ENCODE data around the gene ARPC1B.
"Not testable (repeated sequence)": the region's sequence is repeated elsewhere in the genome, so short reads cannot be mapped to it uniquely, and the experiment has no call there.

Gene ARPC1B

DNA sequence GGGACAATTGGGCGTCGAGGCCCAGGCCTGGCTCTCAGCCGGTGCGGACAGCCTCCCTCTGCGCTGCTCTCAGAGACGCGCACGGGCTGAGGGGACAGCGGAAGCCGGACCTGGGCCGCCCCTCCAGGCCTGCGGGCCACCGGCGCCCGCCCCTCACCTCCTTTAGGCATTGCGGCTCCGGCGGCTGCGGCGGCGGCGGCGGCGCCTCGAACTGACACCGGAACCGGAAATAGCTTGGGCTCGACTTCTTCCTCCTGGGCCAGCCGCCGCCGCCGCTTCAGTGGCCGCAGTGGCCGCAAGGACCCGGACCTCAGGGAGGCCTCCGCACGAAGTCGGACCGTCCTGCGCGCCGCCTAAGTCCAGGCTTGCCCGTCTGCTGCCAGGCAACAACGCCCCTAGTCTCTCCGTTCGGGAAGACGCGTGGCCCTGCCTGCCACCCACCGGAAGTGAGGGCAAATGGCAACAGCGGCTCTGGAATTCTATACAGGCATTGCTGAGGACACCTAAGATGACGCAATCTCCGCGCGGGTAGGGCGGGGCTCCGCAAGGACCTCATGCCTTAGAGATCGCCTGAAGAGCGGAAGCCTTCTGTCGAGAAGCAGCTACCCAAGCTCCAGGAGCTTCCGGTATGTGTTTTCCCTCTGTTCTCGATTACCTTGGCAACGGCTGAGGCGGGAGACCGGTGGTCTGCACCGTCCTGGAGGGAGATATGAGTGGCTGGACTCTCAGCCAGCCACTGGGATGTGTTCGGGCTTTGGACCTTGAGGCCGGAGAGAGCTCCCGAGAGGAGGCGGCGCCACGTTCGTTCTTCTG is 34.1 kb downstream of the ARPC1B start, which contains the start of the genes BUD31 and PDAP1:
BUD31 (plus strand) TSS at position 591 of the 813 bp plus-strand sequence. CDS start 2,124 bp downstream, outside the sequence.
PDAP1 (minus strand) TSS at position 219 of the 813 bp plus-strand sequence; CDS start at position 170, 49 bp downstream.
- peaks cover 10% of the 10 kb centered on the region for H3K4me1 ChIP-seq (ENCODE audit: control insufficient read depth, insufficient read depth, low read length)
- peak within 1 kb of the TSS; percentile 100 for H3K4me3 ChIP-seq (ENCODE audit: low read depth, low read length)
- peaks cover 35% of the 10 kb centered on the region for H3K36me3 ChIP-seq (ENCODE audit: control insufficient read depth, insufficient read depth, low read length)
- H3K9me3 ChIP-seq (ENCODE audit: control insufficient read depth, insufficient read depth, low read length): no peaks in the 10 kb centered on the region
- peak within 1 kb of the TSS; percentile 98 for H3K9ac ChIP-seq (ENCODE audit: low read depth, low read length)
- H3K27me3 ChIP-seq (ENCODE audit: control insufficient read depth, insufficient read depth, low read length): no peaks in the 10 kb centered on the region

DNA sequence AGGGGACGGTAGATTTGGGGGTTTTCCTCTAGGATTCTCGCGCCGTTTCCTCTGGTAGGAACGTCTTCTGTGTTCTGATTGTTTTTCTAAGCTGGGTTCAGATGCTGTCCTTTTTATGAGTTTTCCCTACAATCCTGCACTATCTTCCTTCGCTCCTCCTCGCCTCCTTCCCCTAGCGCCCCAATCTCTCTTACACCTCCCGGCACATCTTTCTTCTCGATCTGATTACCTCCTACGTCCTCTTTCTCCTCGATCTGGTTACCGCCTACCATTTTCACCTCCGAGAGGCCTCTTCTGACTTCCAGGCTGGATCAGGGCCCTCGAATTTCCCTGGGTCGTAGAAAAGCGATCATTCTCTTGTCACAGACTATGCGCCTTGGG is 34.7 kb downstream of the ARPC1B start:
- Histone ChIP-seq H3K9me3 (ENCODE audit: control insufficient read depth, insufficient read depth, low read length) (no peaks in the 10 kb centered on the region), H3K27me3 (ENCODE audit: control insufficient read depth, insufficient read depth, low read length) (no peaks in the 10 kb centered on the region), H3K9ac (ENCODE audit: low read depth, low read length) (peak overlapping the region; percentile 98), H3K4me1 (ENCODE audit: control insufficient read depth, insufficient read depth, low read length) (peaks cover 10% of the 10 kb centered on the region), H3K36me3 (ENCODE audit: control insufficient read depth, insufficient read depth, low read length) (peaks cover 29% of the 10 kb centered on the region), H3K4me3 (ENCODE audit: low read depth, low read length) (peak overlapping the region; percentile 100)

DNA sequence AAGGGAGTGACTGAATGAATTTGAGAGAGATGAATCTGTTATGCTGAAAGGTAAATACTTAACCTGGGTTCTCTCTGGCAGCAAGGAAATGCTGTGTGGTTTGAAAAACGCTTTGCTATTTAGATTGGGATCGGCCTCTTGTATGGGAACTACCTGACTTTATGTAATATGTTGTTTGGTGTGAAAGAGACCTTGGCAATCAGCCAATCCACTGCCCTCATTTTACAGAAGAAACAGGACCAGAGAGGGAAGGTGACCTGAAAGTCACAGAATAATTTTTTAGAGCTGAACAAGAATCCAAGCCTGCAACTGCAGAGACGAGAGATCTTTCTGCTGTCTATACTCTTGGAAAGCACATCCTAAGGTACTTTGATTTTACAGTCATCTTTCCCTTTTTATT is 35.3 kb downstream of the ARPC1B start:
- H3K9ac ChIP-seq (ENCODE audit: low read depth, low read length): peak overlapping the region; percentile 98
- H3K4me3 ChIP-seq (ENCODE audit: low read depth, low read length): peak overlapping the region; percentile 100
- H3K4me1 ChIP-seq (ENCODE audit: control insufficient read depth, insufficient read depth, low read length): peaks cover 10% of the 10 kb centered on the region
- no peaks in the 10 kb centered on the region for H3K9me3 ChIP-seq (ENCODE audit: control insufficient read depth, insufficient read depth, low read length)
- no peaks in the 10 kb centered on the region for H3K27me3 ChIP-seq (ENCODE audit: control insufficient read depth, insufficient read depth, low read length)
- H3K36me3 ChIP-seq (ENCODE audit: control insufficient read depth, insufficient read depth, low read length): peaks cover 24% of the 10 kb centered on the region

DNA sequence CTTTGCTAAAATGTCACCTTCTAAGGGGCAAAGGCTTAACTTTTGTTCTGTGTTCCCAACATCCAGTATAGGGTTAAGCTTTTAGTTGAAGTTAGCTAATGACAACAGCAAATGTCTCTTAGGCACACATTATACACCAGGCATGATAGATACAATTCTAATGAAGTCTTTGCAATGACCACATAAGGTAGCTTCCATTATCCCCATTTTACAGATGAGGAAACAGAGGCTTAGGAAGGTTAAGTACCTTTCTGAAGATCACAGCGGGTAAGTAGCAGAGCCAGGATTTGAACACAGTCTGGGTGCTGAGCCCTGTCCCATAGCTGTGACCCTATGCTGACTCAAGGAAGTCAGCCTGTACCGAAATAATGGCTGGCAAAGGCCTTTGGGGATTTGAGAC is 36.1 kb downstream of the ARPC1B start:
- Histone ChIP-seq H3K9me3 (ENCODE audit: control insufficient read depth, insufficient read depth, low read length) (no peaks in the 10 kb centered on the region), H3K4me3 (ENCODE audit: low read depth, low read length) (no peak overlapping the region), H3K36me3 (ENCODE audit: control insufficient read depth, insufficient read depth, low read length) (peaks cover 23% of the 10 kb centered on the region), H3K27me3 (ENCODE audit: control insufficient read depth, insufficient read depth, low read length) (no peaks in the 10 kb centered on the region), H3K9ac (ENCODE audit: low read depth, low read length) (no peak overlapping the region), H3K4me1 (ENCODE audit: control insufficient read depth, insufficient read depth, low read length) (peaks cover 10% of the 10 kb centered on the region)

DNA sequence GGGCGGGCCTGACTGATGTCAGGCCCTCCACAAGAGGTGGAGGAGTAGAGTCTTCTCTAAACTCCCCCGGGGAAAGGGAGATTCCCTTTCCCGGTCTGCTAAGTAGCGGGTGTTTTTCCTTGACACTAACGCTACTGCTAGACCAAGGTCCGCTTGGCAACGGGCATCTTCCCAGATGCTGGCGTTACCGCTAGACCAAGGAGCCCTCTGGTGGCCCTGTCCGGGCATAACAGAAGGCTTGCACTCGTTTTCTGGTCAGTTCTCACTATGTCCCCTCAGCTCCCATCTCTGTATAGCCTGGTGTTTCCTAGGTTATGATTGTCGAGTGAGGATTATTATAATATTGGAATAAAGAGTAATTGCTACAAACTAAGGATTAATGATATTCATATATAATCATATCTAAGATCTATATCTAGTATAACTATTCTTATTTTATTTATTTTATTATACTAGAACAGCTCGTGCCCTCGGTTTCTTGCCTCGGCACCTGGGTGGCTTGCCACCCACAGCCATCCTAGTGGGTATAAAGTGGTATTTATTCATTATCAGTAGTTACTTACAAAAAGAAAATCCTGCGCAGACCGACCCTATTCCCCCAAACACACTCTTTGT is 41.1 kb downstream of the ARPC1B start:
- not testable (repeated sequence) for H3K27me3 ChIP-seq (ENCODE audit: control insufficient read depth, insufficient read depth, low read length); H3K4me3 ChIP-seq (ENCODE audit: low read depth, low read length); H3K4me1 ChIP-seq (ENCODE audit: control insufficient read depth, insufficient read depth, low read length); H3K9ac ChIP-seq (ENCODE audit: low read depth, low read length); H3K9me3 ChIP-seq (ENCODE audit: control insufficient read depth, insufficient read depth, low read length)
- peaks cover 54% of the 10 kb centered on the region for H3K36me3 ChIP-seq (ENCODE audit: control insufficient read depth, insufficient read depth, low read length)

DNA sequence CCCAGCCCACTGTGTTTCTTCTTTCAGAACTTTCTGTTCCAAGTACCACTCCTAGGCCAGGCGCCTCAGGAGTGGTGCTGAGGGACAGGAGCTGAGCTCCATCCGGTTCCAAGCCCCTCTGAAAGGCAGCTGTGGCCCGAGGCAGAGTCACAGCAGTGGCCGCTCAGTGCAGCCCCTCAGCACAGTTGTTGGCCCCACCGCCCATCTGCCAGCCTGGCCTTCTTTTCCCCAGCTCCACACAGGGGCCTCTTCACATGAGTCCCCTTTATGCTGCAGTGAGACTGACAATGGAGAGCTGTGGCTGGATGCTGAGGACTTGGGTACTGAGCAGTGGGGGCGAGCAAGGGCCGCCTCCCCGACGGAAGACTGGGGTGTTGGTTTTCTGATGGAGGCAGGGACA is 43.7 kb downstream of the ARPC1B start:
- H3K4me1 ChIP-seq (ENCODE audit: control insufficient read depth, insufficient read depth, low read length): peaks cover 5% of the 10 kb centered on the region
- H3K9ac ChIP-seq (ENCODE audit: low read depth, low read length): no peak overlapping the region
- H3K9me3 ChIP-seq (ENCODE audit: control insufficient read depth, insufficient read depth, low read length): no peaks in the 10 kb centered on the region
- H3K36me3 ChIP-seq (ENCODE audit: control insufficient read depth, insufficient read depth, low read length): peaks cover 57% of the 10 kb centered on the region
- H3K4me3 ChIP-seq (ENCODE audit: low read depth, low read length): no peak overlapping the region
- H3K27me3 ChIP-seq (ENCODE audit: control insufficient read depth, insufficient read depth, low read length): no peaks in the 10 kb centered on the region

DNA sequence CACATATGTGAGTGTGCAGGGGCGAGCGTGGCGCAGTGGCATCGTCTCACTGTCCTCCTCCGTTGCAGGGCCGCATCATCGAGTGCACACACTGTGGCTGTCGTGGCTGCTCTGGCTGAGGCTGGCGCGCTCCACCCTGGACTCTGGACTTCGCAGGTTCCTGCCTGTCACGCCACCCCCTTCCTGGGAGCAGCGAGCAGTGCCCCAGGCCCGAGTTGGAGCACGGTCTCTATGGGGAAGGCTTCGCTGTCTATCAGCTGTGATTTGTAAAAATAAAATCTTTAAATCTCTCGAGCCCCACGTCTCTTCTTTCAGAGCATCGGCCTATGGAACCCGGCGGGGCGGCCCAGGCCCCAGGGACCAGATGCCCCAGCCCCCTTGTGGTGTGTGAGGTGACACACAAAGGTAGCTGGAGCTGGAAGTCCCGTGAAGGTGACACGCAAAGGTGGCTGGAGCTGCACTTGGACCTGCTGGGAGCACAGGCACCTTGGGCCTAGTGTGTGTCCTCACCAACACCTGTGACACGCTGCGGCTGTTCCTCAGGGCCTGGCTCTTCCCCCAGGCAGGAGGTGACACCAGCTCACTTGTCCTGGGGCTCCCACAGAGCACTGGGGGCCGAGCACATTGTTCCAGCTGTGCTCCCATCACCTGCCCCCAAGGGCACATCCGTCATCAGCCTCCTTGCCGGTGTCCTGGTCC is 44.9 kb downstream of the ARPC1B start:
- Histone ChIP-seq H3K4me3 (ENCODE audit: low read depth, low read length) (no peak overlapping the region), H3K36me3 (ENCODE audit: control insufficient read depth, insufficient read depth, low read length) (peaks cover 64% of the 10 kb centered on the region), H3K9me3 (ENCODE audit: control insufficient read depth, insufficient read depth, low read length) (no peaks in the 10 kb centered on the region), H3K27me3 (ENCODE audit: control insufficient read depth, insufficient read depth, low read length) (no peaks in the 10 kb centered on the region), H3K9ac (ENCODE audit: low read depth, low read length) (no peak overlapping the region), H3K4me1 (ENCODE audit: control insufficient read depth, insufficient read depth, low read length) (peaks cover 5% of the 10 kb centered on the region)

DNA sequence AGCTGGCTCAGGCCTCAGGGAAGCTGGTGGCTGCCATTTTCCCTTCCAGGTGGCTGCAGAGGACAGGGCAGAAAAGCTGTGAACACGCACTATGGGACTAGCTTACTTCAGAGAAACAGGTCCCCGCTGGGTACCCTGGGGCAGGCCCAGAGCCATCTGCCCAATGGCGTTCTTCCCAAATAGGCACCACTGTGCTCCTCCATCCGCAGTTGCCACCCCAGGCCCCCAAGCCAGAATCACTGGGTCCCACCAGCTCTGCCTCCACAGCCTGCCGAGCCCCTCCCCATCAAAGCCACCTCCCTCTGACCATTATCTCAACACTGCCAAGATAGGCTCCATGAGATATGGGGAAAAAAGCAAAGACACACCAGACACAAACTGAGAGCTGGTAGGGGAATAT is 45.7 kb downstream of the ARPC1B start:
- Histone ChIP-seq H3K36me3 (ENCODE audit: control insufficient read depth, insufficient read depth, low read length) (peaks cover 70% of the 10 kb centered on the region), H3K9ac (ENCODE audit: low read depth, low read length) (no peak overlapping the region), H3K9me3 (ENCODE audit: control insufficient read depth, insufficient read depth, low read length) (no peaks in the 10 kb centered on the region), H3K4me1 (ENCODE audit: control insufficient read depth, insufficient read depth, low read length) (peaks cover 5% of the 10 kb centered on the region), H3K4me3 (ENCODE audit: low read depth, low read length) (no peak overlapping the region), H3K27me3 (ENCODE audit: control insufficient read depth, insufficient read depth, low read length) (no peaks in the 10 kb centered on the region)

DNA sequence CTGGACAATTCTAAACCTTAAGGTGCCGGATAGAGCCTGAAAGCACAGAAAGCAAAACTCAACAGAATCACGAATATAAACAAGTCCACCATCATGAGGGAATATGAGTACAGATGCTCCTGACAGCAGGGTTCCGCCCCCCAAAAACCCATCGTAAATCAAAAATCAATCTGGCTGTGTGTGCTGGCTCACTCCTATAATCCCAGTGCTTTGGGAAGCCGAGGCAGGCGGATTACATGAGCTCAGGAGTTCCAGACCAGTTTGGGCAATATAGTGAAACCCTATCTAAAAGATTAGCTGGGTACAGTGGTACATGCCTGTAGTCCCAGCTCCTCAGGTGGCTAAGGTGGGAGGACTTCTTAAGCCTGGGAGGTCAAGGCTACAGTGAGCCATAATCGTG is 46.5 kb downstream of the ARPC1B start:
- H3K9me3 ChIP-seq (ENCODE audit: control insufficient read depth, insufficient read depth, low read length): no peaks in the 10 kb centered on the region
- no peaks in the 10 kb centered on the region for H3K27me3 ChIP-seq (ENCODE audit: control insufficient read depth, insufficient read depth, low read length)
- peaks cover 5% of the 10 kb centered on the region for H3K4me1 ChIP-seq (ENCODE audit: control insufficient read depth, insufficient read depth, low read length)
- no peak overlapping the region for H3K9ac ChIP-seq (ENCODE audit: low read depth, low read length)
- H3K36me3 ChIP-seq (ENCODE audit: control insufficient read depth, insufficient read depth, low read length): peaks cover 72% of the 10 kb centered on the region
- H3K4me3 ChIP-seq (ENCODE audit: low read depth, low read length): no peak overlapping the region

DNA sequence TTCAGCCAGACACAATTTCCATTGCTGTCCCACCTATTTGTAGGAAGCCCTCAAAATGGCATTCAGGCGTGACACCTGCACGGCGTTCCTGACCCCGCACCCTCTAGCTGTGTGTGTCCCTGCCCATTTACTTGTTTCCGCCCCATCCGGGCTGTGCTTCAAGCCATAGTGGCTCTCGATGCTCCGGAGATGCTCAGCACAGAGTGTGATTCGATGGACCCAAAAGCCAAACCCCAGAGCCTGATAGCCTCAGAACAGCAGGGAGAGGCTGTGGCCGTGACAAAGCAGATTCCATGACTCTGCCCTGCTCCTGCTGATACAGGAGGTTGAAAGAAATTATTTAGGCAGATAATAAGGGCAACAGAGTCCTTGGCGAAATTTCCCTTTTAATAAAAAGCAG is 47.7 kb downstream of the ARPC1B start:
- peaks cover 63% of the 10 kb centered on the region for H3K36me3 ChIP-seq (ENCODE audit: control insufficient read depth, insufficient read depth, low read length)
- no peaks in the 10 kb centered on the region for H3K9me3 ChIP-seq (ENCODE audit: control insufficient read depth, insufficient read depth, low read length)
- no peak overlapping the region for H3K9ac ChIP-seq (ENCODE audit: low read depth, low read length)
- no peak overlapping the region for H3K4me3 ChIP-seq (ENCODE audit: low read depth, low read length)
- no peaks in the 10 kb centered on the region for H3K27me3 ChIP-seq (ENCODE audit: control insufficient read depth, insufficient read depth, low read length)
- peaks cover 5% of the 10 kb centered on the region for H3K4me1 ChIP-seq (ENCODE audit: control insufficient read depth, insufficient read depth, low read length)

DNA sequence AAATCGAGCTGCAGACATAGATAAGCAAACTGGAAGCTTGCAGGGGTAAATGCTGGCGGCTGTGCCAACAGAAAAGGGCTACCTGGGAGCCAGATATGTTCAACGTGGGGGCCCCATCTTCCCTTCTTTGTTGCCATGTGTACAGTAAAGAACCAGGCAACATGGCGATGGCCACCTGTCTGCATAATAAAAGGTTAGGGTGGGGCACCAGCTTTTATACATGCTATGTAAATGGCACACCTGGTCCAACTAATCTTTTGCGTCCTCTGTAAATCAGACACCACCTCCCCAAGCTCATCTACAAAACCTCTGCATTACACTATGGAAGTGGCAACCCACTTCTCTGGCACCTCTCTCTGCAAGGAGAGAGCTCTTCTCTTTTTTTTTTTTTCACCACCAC is 48.1 kb downstream of the ARPC1B start:
- H3K27me3 ChIP-seq (ENCODE audit: control insufficient read depth, insufficient read depth, low read length): no peaks in the 10 kb centered on the region
- H3K4me1 ChIP-seq (ENCODE audit: control insufficient read depth, insufficient read depth, low read length): peaks cover 5% of the 10 kb centered on the region
- no peak overlapping the region for H3K9ac ChIP-seq (ENCODE audit: low read depth, low read length)
- H3K9me3 ChIP-seq (ENCODE audit: control insufficient read depth, insufficient read depth, low read length): no peaks in the 10 kb centered on the region
- H3K4me3 ChIP-seq (ENCODE audit: low read depth, low read length): no peak overlapping the region
- peaks cover 59% of the 10 kb centered on the region for H3K36me3 ChIP-seq (ENCODE audit: control insufficient read depth, insufficient read depth, low read length)

Data from iPS-15b (cell line).